SIG-M5 (cell line): ENCODE results near the gene CHMP2B.
"Not testable (repeated sequence)": the region's sequence is repeated elsewhere in the genome, so short reads cannot be mapped to it uniquely, and the experiment has no call there.

Experiments
- DNase-seq: peaks from one replicate; lab custom pipeline; 2025; lab: John Stamatoyannopoulos, UW

Gene CHMP2B

DNA sequence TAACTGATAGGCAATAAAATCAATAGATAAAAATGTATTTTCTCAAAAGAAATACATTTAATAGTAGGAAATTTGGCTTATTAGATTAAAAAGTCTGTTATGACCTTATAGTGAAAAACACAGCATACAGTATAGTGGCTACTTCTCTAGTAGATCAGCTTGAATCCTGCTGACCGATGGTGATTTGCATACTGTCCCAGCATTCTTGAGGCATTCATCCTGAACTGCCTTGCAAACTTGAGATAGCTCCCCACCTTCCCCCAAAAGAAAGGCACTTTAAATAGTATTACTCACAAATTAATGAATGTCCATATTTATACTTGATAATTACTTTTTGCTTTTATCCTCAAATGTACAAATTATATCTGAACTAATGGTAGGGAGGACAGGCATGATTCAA is 6.7 kb downstream of the CHMP2B start:
- DNase-seq = no peak

DNA sequence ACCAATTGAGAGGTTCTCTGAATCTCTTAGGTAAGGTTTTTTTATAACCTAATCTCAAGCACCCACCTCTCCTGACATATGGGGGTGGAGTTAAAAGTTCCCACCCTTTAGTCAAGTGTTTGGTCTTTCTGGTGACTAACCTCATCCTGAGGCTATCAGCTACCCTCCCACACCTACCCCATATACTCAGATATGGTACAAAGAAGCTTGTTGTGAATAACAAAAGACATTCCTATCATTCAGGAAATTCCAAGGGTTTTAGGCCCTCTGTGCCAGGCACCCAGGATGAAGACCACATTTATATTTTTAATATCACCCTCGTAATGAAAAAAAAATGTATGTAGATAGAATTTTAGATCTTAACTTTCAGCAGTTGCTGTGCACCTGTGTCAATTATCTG is 9.0 kb downstream of the CHMP2B start:
- no peak for DNase-seq

DNA sequence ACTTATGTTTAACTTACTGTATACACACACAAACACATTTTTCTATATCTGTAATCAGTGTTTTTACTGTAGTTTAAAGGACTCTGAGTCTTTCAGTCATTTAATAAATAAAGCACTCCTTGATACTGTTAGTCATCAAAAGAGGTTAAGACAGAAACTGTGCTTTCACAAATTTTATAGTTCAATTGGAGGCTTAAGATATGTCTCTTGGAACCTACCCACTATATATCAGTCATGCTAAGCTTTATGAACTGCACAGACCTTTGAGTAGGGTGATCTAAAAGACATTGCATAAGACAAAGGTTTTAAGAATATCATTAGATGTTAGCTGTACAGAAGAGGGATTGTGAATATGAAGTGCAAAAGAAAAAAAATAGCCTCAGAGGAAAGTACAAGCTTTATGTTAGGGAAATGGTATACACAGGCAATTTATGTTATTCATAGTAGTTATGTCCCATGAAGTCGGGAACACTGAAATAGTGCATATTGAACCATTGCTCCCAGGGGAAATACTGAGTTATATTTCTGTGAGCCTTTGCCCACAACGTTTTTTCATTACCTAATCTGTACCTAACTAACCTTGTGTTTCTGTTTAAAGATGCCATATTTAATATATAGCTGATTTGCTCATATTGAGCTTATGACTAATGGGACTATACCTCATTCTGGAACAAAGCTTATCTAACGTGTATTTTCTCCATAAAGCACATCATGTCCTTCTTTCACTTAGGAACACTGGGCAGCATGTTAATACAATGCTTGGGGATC is 19.7 kb downstream of the CHMP2B start:
- DNase-seq = no peak

GRCh38 chr3:87247430-87247773 is 20.3 kb downstream of the CHMP2B start:
- no peak for DNase-seq

DNA sequence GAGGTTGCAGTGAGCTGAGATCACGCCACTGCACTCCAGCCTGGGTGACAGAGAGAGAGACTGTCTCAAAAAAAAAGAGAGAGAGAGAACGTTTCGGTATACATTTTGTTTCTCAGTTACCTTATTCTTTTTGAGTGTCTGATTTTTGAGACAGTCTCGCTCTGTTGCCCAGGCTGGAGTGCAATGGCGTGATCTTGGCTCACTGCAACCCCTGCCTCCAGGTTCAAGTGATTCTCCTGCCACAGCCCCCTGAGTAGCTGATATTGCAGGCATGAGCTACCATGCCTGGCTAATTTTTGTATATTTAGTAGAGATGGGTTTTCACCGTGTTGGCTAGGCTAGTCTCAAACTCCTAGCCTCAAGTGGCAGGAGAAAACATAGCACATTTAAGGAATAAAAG is 21.1 kb downstream of the CHMP2B start:
- not testable (repeated sequence) for DNase-seq

GRCh38 chr3:87248831-87249230 is 21.7 kb downstream of the CHMP2B start:
- no peak for DNase-seq

- DNase-seq = no peak
These were observed 22.9 kb downstream of the CHMP2B start for GRCh38 chr3:87250009-87250408.

DNA sequence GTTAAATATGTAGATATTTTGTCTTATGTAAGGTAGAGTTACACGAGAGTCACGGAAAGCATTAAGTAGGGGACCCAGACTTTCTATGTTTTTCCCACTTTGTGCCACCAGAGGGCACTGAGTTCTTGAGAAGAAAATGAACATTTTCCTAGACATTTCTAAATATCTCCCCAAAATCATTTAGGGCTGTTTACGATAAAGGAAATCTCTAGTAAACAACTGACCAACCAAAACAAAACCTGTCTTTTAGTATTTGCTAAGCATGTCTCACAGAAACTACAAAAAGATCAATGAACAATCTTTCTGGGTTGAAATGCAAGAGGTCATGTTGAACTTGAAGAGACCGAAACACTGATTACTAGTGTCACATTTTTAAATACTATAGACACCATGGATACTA is 33.2 kb downstream of the CHMP2B start:
- no peak for DNase-seq

DNA sequence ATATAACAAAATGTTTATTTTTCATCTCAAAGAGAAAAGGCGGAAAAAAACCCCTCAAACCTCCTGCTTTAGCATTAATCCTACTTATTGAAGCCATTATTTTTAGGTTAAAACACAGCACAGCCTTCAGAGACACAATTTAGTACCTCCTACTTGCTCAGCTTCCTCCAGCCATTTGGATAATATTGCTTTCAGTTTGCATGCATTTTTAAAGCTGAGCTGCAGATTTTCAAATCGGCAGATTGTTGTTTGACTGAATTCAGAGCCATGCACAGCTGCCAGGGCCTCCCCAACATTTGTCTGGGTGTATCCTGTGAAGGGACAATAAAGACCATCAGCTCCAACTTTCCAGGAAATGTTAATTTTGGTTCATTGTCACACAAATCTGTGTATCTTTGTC is 34.8 kb downstream of the CHMP2B start:
- no peak for DNase-seq

GRCh38 chr3:87267953-87268645 is 41.0 kb downstream of the CHMP2B start:
- no peak for DNase-seq

DNA sequence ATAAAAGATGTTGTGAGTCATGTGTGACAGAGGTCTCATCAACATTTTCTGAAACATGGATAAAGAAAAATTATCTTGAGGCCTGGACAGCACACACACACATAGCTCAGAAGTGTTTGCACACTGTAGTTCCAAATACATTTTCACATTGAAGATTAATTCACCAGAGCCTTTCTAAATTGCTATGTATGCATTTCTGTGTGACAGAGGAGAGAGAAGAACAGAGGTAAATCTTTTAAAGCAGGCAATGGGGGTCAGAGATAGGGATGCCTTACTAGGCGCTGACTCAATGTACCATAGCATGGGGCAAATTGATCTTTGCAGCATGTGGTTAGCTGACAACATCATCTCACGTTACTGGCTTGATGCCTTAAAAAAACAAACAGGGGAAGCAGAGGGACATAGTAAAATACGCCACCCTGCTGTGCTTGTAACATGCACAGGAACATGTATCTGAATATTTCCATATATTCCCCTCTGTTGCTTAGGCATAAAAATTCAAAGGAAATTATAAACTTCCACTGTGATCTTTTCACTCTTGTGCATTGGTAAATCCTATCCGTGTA is 41.6 kb downstream of the CHMP2B start:
- DNase-seq = no peak

- no peak for DNase-seq
These were observed 42.6 kb downstream of the CHMP2B start for GRCh38 chr3:87269723-87270122.

DNA sequence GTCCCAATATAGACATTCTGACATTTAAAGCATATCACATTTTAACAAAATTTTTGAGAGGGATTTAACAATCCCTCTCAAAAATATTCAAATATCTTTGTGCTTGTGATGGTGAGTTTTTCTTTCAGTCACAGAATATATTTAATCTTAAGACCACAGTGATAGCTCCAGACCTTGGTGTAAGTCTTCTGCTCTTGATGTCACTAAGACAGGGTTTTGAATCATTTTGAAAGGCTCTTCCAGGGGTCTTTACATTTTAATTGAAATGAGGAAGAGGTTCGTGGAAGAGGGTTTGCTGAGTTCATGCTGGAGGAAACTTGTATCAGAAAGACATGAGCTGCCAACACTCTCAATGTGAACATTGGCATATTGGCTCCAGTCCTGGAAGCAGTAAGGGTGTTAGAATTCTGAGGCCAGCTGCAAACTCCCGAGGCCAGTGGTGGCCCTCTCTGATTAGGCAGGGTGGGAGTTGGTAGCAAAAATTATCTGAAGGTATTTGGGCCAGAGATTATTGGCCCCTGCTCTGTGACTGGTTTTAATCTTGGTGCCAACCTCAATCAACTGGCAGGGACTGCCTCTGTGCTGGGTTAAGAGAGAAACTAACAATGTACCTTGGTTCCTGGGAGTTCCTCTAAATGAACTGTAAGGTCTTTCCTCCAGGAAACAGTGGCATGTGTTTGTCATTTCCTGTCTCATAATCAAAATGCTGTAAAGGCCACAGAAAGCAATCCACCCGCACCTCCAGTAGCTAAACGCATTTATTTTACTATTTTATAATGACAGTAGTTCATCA is 44.0 kb downstream of the CHMP2B start:
- DNase-seq = no peak

GRCh38 chr3:87272718-87273341 is 45.7 kb downstream of the CHMP2B start:
- no peak for DNase-seq

DNA sequence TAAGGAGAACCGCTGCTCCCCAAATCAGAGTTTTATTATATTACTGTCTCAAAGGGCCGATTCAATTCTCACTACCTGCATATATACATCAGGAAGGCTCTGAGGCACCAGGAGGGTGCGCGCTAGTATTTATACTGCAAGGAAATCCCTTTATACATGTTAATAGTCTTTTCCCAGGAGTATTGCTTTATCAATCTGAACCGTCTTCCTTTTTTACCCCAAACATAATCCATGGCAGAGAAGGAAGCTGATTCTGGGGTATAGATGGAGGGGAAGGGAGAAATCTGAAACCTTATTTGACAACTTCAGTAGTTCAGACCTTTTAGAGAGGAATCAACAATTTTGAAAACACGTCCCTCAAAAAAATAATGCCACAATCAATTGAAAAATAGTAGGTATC is 49.4 kb downstream of the CHMP2B start, which contains the start of gene POU1F1:
TSS of gene POU1F1 (minus strand) at position 101 of the 400 bp plus-strand sequence. CDS start 122 bp downstream, outside the sequence.
- DNase-seq = no peak

GRCh38 chr3:87287011-87287410 is 59.9 kb downstream of the CHMP2B start:
- no peak for DNase-seq

DNA sequence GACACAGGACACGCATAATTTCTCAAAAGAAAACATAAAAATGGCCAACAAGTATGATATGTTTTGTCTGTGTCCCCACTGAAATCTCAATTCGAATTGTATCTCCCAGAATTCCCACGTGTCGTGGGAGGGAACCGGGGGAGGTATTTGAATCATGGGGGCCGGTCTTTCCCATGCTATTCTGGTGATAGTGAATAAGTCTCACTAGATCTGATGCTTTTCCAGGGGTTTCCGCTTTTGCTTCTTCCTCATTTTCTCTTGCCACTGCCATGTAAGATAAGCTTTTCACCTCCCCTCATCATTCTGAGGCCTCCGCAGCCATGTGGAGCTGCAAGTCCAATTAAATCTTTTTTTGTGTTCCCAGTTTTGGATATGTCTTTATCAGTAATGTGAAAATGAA is 61.3 kb downstream of the CHMP2B start:
- DNase-seq = no peak

DNA sequence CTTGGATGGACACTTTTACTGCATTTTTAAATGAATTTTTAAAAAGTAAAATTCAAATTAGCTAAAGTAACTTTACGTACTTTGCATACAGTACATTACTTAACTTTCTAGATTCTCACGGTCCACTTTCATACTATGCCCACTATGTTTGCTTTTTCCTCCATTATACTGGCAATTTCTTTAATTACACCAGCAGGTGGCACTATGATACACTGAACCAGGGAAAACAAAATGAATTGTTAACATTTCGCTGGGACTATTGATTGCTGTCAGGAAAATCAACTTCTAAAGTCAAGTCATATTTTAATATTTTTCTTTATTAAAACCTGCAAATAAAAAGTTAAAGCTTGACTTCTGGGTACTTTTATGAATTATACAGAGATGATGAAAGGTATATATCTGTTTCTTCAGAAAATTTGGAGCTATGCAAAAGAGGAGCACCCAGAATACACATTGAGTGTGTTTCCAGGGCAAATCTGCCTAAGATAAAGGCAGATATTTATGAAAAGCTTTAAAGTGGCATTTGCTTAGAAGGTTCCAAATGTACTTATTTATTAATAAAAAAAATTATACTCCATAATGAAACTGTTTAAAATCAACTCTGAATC is 71.1 kb downstream of the CHMP2B start:
- no peak for DNase-seq

DNA sequence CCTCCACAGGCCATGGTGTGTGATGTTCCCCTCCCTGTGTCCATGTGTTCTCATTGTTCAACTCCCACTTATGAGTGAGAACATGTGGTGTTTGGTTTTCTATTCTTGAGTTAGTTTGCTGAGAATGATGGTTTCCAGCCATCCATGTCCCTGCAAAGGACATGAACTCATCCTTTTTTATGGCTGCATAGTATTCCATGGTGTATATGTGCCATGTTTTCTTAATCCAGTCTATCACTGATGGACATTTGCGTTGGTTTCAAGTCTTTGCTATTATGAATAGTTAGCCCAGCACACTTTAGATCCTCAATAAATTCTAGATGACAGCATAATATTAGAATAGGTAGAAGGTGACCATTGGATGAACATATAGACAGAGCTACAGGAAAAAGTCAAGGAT is 77.9 kb downstream of the CHMP2B start:
- not testable (repeated sequence) for DNase-seq
